Measurements from ENCODE around the gene WARS2.
"Not testable (repeated sequence)": the region's sequence is repeated elsewhere in the genome, so short reads cannot be mapped to it uniquely, and the experiment has no call there.

WARS2 gene

DNA sequence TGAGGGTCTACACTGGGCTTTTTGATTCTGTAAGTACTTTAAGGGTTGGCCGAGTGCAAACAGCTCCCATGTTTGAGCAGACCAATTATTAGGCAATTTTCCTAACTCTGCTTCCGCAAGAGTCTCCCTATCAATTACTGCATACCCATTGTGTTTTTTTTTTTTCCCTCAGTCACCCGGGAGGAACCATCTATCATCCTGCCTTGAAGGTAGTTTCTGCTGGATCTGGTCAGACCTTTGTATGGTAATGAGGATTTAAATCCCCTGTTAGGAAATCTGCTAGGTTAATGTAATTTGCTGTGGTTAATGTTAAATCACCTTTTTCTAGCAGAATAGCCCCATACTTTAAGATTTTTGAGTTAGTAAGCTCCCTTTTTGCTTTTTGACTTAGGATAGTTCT lies 40.8 kb upstream of the WARS2 start:
- Histone ChIP-seq H3K36me3 (ENCODE audit: control insufficient read depth, insufficient read depth, low read length) (no peaks in the 10 kb centered on the region), H3K27me3 (replicated peaks; ENCODE audit: control insufficient read depth, insufficient read depth, low read length) (no peaks in the 10 kb centered on the region), H3K4me3 (replicated peaks; ENCODE audit: low read depth, low read length) (no peak overlapping the region)
- TF ChIP-seq, protein P1, sequence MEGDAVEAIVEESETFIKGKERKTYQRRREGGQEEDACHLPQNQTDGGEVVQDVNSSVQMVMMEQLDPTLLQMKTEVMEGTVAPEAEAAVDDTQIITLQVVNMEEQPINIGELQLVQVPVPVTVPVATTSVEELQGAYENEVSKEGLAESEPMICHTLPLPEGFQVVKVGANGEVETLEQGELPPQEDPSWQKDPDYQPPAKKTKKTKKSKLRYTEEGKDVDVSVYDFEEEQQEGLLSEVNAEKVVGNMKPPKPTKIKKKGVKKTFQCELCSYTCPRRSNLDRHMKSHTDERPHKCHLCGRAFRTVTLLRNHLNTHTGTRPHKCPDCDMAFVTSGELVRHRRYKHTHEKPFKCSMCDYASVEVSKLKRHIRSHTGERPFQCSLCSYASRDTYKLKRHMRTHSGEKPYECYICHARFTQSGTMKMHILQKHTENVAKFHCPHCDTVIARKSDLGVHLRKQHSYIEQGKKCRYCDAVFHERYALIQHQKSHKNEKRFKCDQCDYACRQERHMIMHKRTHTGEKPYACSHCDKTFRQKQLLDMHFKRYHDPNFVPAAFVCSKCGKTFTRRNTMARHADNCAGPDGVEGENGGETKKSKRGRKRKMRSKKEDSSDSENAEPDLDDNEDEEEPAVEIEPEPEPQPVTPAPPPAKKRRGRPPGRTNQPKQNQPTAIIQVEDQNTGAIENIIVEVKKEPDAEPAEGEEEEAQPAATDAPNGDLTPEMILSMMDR (IDR thresholded peaks at IDR 0.05; ENCODE audit: insufficient read depth, low read length, poor library complexity, severe bottlenecking) = no peak
- DNase-seq (ENCODE audit: extremely low read depth, insufficient read length) = no peak

DNA sequence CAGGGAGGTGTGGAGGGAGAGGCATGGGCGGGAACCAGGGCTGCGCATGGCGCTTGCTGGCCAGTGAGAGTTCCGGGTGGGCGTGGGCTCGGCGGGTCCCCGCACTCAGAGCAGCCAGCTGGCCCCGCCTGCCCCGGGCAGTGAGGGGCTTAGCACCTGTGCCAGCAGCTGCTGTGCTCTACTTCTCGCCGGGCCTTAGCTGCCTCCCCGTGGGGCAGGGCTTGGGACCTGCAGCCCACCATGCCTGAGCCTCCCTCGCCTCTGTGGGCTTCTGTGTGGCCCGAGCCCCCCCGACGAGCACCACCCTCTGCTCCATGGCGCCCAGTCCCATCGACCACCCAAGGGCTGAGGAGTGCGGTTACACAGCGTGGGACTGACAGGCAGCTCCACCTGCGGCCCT lies 38.6 kb upstream of the WARS2 start:
- no peaks in the 10 kb centered on the region for H3K36me3 ChIP-seq (ENCODE audit: control insufficient read depth, insufficient read depth, low read length)

DNA sequence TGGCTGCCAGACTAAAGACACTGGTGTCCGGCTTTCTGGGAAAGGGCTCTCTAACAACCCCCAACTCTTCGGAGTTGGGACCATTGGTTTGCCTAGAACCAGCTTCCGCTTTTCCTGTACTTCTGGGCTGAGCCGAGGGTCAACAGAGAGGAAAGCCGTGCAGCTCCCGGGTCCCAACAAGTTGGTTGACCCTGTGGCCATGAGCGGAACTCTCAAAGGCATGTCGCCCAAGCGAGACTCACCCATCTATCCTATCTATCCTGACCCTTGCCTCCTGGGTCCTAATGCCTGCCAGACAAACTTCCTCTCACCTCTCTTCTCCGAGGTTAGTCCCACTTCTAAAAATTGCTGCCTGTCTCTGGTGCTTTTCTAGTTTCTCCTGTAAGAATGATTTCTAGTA lies 32.5 kb upstream of the WARS2 start:
- H3K27me3 ChIP-seq (replicated peaks; ENCODE audit: control insufficient read depth, insufficient read depth, low read length); H3K36me3 ChIP-seq (ENCODE audit: control insufficient read depth, insufficient read depth, low read length); H3K4me3 ChIP-seq (replicated peaks; ENCODE audit: low read depth, low read length); DNase-seq (ENCODE audit: extremely low read depth, insufficient read length): not testable (repeated sequence)

More for the DNA sequence above, 38.6 kb upstream of the WARS2 start:
- TF ChIP-seq, protein P1 (IDR thresholded peaks at IDR 0.05; ENCODE audit: insufficient read depth, low read length, poor library complexity, severe bottlenecking) = no peak
- no peak overlapping the region for H3K4me3 ChIP-seq (replicated peaks; ENCODE audit: low read depth, low read length)
- no peaks in the 10 kb centered on the region for H3K27me3 ChIP-seq (replicated peaks; ENCODE audit: control insufficient read depth, insufficient read depth, low read length)
- DNase-seq (ENCODE audit: extremely low read depth, insufficient read length) = no peak

DNA sequence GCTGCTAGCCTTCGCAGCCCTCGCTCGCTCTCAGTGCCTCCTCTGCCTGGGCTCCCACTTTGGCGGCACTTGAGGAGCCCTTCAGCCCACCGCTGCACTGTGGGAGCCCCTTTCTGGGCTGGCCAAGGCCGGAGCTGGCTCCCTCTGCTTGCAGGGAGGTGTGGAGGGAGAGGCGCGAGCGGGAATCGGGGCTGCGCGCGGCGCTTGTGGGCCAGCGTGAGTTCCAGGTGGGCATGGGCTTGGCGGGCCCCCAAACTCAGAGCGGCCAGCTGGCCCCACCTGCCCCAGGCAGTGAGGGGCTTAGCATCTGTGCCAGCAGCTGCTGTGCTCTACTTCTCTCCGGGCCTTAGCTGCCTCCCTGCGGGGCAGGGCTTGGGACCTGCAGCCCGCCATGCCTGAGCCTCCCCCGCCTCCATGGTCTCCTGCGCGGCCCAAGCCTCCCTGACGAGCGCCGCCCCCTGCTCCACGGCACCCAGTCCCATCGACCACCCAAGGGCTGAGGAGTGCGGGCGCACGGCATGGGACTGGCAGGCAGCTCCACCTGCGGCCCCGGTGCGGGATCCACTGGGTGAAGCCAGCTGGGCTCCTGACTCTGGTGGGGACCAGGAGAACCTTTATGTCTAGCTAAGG lies 31.0 kb upstream of the WARS2 start:
- not testable (repeated sequence) for H3K27me3 ChIP-seq (replicated peaks; ENCODE audit: control insufficient read depth, insufficient read depth, low read length); DNase-seq (ENCODE audit: extremely low read depth, insufficient read length); H3K4me3 ChIP-seq (replicated peaks; ENCODE audit: low read depth, low read length); H3K36me3 ChIP-seq (ENCODE audit: control insufficient read depth, insufficient read depth, low read length)

DNA sequence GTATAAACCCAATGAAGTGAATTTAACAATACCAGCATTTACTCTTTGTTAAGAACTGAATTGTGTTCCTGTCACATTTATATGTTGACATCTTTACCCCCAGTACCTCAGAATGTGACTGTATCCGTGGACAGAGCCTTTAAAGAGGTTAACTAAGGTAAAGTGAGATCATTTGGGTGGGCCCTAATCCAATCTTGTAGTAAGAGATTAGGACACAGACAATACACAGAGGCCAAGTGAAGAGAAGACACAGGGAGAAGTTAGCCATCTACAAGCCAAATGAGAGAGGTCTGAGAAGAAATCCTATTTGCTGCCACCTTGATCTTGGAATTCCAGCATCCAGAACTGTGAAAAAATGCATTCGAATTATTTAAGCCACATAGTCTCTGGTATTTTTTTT lies 22.9 kb upstream of the WARS2 start:
- peaks cover 2% of the 10 kb centered on the region for H3K36me3 ChIP-seq (ENCODE audit: control insufficient read depth, insufficient read depth, low read length)

DNA sequence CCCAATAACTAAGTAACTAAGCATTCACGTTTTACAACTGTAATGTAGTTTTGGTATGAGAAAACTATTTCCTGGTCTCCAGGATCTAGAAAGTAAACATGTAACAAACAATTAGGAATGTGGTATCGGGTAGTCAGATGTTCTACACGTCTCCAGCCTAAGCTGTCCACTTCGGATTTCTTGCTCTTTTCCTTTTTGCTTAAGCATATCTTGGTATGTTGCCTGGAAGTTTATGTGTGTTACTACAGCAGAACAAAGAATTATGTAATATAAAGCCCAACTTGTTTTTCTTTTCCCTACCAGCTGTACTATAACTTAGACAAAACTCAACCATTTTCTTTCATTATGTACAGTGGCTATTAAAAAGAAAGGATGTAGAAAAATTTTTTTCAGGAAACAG lies 20.4 kb upstream of the WARS2 start:
- DNase-seq (ENCODE audit: extremely low read depth, insufficient read length) = no peak
- H3K36me3 ChIP-seq (ENCODE audit: control insufficient read depth, insufficient read depth, low read length) = peaks cover 5% of the 10 kb centered on the region
- TF ChIP-seq, protein P1 (IDR thresholded peaks at IDR 0.05; ENCODE audit: insufficient read depth, low read length, poor library complexity, severe bottlenecking) = no peak

More for the DNA sequence above, 22.9 kb upstream of the WARS2 start:
- no peaks in the 10 kb centered on the region for H3K27me3 ChIP-seq (replicated peaks; ENCODE audit: control insufficient read depth, insufficient read depth, low read length)
- H3K4me3 ChIP-seq (replicated peaks; ENCODE audit: low read depth, low read length) = no peak overlapping the region
- no peak for DNase-seq (ENCODE audit: extremely low read depth, insufficient read length)
- TF ChIP-seq, protein P1 (IDR thresholded peaks at IDR 0.05; ENCODE audit: insufficient read depth, low read length, poor library complexity, severe bottlenecking) = no peak

DNA sequence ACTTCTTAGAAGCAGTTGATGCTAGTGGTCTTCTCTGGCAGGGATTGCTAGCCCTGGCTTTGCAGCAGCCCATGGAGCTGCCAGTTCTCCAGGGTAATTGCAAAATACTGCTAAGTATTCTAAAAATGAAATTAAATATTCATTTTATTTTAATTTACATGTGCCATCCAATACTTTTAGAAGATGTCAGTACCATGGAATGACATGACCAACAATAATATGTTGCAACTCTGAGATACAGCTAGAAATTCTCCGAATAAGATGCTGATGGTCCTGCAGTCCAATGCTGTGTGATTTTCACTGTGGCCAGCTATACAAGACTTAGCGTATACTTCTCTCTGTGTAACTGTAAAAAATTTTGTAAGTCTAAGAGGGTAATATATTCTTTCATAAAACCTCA lies 20.0 kb upstream of the WARS2 start:
- Histone ChIP-seq H3K27me3 (replicated peaks; ENCODE audit: control insufficient read depth, insufficient read depth, low read length) (no peaks in the 10 kb centered on the region), H3K36me3 (ENCODE audit: control insufficient read depth, insufficient read depth, low read length) (peaks cover 5% of the 10 kb centered on the region), H3K4me3 (replicated peaks; ENCODE audit: low read depth, low read length) (no peak overlapping the region)
- no peak for DNase-seq (ENCODE audit: extremely low read depth, insufficient read length)
- TF ChIP-seq, protein P1 (IDR thresholded peaks at IDR 0.05; ENCODE audit: insufficient read depth, low read length, poor library complexity, severe bottlenecking) = no peak

More for the DNA sequence above, 20.4 kb upstream of the WARS2 start:
- no peak overlapping the region for H3K4me3 ChIP-seq (replicated peaks; ENCODE audit: low read depth, low read length)
- H3K27me3 ChIP-seq (replicated peaks; ENCODE audit: control insufficient read depth, insufficient read depth, low read length) = no peaks in the 10 kb centered on the region

Measured in GM06990 (cell line).